GM19372 (cell line): ENCODE data around the gene MYRIP.
"Not testable (repeated sequence)": the region's sequence is repeated elsewhere in the genome, so short reads cannot be mapped to it uniquely, and the experiment has no call there.

Experiments used
- ATAC-seq: cut with Tn5 transposase; IDR thresholded peaks from one replicate; pipeline ENCODE4 v1.9.1; 2021; ENCODE audit warnings: mild to moderate bottlenecking, low read depth, moderate library complexity; ENCODE audit not compliant: unreplicated experiment

Gene MYRIP

DNA sequence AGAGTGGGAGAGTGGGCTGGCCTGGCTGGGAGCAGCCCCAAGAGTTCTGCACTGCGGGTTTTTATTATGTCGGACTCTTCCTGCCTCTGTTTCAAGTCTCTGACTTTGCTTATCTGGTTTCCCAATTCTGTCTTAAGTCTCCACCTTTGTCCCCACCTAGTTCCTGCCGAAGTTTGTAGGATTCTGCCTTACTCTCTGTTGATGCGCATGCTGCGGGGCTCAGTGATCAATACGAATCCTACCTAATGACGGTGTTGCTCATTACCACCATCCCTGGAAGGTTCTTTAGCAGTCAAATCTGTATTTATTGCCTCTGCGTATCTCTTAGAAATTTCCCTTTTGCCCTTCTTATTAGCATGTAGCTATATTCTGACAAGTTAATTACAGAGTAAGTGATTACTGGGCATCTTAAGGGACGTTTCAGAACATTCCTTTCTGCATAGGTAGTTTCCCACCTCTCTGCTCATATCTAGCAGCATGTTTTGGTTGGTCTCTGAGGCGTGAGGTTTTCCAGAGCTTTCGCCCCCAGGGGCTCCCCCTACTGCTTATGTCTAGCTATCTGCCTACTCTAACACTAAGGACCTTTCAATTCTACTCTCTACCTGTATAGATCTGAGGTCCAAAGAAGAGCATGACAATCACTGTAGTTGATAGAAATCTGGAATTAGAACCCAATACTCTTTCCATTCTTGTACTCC lies 264.1 kb downstream of the MYRIP start:
- no peak for ATAC-seq

DNA sequence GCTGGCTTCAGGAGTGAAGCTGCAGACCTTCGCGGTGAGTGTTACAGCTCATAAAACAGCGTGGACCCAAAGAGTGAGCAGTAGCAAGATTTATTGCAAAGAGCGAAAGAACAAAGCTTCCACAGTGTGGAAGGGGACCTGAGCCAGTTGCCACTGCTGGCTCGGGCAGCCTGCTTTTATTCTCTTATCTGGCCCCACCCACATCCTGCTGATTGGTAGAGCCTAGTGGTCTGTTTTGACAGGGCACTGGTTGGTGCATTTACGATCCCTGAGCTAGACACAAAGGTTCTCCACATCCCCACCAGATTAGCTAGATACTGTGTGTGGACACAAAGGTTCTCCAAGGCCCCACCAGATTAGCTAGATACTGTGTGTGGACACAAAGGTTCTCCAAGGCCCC lies 267.7 kb downstream of the MYRIP start:
- not testable (repeated sequence) for ATAC-seq

DNA sequence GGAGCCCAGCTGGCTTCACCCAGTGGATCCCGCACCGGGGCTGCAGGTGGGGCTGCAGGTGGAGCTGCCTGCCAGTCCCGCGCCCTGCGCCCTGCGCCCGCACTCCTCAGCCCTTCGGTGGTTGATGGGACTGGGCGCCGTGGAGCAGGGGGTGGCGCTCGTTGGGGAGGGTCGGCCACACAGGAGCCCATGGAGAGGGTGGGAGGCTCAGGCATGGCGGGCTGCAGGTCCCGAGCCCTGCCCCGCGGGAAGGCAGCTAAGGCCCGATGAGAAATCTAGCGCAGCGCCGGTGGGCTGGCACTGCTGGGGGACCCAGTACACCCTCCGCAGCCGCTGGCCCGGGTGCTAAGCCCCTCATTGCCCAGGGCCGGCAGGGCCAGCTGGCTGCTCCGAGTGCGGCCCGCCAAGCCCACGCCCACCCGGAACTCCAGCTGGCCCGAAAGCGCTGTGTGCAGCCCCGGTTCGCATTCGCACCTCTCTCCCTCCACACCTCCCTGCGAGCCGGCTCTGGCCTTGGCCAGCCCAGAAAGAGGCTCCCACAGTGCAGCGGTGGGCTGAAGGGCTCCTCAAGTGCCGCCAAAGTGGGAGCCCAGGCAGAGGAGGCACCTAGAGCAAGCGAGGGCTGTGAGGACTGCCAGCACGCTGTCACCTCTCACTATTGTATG lies 268.6 kb downstream of the MYRIP start:
- ATAC-seq, result not testable (repeated sequence)

DNA sequence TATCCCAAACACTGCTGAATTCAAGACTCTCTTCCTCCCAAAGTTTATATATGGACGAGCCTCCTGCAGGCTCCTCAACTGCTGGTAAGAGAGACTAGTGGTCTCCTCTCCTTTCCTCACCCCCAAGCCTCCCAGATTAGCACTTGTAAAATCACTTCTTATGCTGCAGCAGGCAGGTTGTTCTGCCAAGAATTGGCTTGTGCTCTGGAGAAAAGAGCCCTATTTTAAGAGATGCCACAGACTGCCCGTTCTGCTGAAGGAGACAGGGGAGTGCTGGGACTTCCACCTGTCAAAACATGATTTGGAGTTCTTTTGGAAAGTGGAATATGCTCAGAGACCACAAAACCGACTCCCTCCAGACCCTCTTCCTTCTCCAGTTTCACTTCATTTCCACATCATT lies 269.2 kb downstream of the MYRIP start:
- no peak for ATAC-seq

DNA sequence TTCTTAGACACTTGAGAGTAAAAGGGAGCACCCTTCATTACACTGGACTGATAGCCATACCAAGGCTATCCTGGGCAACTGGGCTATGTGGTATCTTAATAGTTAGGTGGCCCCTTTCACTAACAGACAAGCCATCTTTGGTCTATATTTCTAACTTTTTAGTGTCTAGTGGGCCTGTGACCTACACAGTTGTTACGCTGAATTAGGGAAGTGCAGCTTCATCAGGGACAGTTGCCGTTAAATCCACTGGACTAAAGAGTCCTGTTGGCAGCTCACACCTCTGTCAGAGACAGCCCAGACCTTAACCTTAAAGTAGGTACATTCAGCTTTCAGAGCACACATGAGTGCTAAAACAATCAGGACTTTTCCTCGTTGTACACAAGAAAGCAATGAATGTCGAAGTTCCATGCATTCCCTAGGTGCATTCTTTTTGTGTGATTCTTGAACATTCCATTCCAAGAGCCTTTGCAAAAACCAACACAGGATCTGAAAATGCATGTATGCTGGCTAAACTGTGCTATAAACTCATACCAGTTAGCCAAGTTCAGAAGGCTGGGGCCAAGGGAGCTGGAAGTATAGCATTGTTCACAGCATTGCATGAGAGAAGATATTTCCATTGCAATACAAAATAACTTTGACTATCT lies 269.9 kb downstream of the MYRIP start:
- no peak for ATAC-seq

DNA sequence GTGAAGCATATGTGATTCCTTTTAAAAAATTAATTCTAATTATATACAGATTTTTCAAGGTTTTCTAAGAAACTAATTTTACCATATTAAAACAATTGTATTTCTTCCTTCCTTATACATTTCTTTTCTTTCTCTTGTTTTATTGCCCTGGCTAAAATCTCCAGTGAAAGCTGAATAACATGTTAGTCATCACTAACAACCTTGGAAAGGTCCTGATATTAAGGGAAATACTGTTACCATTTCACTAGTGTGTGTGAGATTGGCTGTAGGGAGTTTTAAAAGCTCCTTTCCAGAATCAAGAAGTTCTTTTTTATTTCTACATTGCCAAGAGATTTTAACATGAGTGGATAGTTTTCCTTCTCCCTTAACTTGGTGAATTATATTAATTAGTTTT lies 270.4 kb downstream of the MYRIP start:
- ATAC-seq, result no peak

DNA sequence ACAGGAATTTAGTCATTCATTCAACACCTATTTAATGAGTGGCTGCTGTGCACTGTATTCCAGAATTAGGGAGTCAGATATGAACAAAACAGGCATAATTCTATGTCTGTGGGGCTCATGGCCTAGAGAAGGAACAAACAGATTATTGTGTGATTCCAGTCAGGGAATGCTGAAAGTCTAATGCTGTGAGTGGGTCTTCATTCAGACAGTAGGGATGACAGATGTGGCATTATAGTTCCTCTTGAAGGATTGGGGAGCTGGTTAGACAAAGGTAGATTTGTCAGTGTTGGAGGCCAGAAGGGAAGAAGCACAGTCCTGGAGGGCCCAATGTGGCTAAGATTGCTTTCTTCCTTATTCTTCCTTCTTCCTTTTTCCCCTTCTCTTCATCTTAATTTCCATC lies 273.7 kb downstream of the MYRIP start:
- no peak for ATAC-seq

DNA sequence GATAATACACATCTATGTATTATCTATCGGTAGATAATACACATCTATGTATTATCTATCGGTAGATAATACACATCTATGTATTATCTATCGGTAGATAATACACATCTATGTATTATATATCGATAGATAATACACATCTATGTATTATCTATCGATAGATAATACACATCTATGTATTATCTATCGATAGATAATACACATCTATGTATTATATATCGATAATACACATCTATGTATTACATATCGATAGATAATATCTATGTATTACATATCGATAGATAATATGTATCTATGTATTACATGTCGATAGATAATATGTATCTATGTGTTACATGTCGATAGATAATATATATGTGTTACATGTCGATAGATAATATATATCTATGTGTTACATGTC lies 275.0 kb downstream of the MYRIP start:
- not testable (repeated sequence) for ATAC-seq

DNA sequence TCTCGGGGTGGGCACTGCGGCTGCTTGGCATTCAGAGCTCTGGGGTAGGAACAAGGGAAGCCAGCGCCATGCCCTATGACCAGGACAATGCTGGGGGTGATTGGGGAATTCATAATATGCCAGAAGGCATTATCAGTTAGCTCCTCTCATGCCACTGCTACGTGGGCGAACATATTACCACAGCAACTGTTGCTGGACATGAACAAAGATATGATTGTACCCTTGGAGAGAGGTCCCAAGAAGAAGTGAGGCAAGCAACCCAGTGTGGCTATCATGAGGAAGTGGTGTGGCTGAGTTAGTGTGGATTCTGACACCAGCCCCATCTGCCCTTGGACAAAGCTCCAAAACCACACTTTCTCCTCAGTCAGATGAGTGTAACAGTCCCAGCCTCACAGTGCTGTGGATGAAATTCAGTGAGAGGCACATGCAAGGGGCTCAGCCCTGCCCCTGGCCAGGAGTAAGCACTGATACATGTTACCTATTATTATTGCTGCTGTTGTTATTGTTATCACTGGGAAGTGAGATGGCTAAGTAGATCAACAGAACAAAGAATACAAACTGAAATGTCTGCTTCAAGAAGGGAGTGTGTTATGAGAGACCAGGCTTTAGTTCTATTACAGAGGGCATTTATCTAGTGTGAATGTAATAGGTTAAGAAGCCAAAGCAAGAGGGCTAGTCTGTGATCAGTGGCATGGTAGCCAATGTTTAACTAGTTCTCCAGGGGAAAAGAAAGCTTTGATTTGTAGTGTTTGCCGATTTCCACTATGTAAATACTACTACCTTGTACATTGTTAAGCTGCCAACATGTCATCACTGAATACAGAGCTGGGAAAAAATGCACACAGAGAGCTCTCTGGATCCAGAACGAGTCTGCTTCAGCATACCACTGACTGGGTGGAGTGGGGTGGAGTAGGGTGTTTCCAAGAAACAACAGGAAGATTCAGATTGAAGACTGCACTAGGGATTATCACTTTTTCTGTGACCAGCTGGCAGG lies 277.8 kb downstream of the MYRIP start:
- no peak for ATAC-seq

DNA sequence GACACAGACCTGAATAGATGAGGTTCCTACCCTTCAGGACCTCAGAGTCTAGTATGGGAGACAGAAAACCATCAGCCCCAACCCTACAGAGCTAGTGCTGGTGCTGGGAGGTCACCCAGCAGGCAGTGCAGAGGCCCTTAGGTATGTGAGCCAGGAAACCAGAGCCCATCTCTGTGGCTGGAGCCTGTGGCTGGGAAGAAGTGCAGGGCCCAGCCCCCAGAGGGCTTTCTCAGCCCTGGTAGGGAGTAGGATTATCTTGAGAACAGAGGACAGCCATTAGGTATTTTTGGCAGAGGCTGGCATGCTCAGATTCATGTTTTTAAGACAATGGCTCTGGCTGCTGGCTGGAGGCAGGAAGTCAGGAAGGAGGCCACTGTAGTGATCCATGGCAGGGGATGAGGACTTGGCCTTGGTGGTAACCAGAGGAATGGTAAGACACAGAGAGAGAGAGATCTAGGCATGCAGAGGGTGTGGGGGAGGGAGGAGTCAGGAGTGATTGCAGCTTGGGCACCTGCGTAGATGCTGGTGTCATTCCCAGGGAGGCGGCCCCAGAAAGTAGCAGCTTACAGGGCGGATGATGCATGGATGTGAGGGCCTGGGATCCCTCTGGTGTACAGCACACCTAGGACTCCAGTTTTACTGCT lies 279.2 kb downstream of the MYRIP start:
- no peak for ATAC-seq

DNA sequence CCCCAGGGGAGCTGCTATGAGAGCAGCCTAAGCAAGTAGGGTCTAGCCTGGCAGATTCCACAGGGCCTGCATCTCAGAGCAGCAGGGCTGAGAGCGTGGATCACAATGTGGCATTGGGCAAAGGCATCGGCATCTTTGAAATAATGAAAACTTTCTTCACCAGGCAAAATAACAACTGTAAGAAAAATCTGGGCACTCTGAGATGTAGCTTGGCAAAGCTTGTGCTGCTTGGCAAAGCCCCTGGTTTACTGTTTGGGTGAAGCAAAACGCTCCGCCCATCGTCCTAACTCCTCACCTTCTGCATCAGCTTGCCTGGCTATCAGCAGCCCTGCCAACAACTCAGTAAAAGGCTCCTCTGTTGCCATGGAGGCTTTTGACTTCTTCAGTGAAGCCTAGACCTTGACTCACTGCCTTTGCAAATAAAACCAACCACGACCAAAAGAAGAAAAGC lies 287.3 kb downstream of the MYRIP start:
- ATAC-seq, result no peak

DNA sequence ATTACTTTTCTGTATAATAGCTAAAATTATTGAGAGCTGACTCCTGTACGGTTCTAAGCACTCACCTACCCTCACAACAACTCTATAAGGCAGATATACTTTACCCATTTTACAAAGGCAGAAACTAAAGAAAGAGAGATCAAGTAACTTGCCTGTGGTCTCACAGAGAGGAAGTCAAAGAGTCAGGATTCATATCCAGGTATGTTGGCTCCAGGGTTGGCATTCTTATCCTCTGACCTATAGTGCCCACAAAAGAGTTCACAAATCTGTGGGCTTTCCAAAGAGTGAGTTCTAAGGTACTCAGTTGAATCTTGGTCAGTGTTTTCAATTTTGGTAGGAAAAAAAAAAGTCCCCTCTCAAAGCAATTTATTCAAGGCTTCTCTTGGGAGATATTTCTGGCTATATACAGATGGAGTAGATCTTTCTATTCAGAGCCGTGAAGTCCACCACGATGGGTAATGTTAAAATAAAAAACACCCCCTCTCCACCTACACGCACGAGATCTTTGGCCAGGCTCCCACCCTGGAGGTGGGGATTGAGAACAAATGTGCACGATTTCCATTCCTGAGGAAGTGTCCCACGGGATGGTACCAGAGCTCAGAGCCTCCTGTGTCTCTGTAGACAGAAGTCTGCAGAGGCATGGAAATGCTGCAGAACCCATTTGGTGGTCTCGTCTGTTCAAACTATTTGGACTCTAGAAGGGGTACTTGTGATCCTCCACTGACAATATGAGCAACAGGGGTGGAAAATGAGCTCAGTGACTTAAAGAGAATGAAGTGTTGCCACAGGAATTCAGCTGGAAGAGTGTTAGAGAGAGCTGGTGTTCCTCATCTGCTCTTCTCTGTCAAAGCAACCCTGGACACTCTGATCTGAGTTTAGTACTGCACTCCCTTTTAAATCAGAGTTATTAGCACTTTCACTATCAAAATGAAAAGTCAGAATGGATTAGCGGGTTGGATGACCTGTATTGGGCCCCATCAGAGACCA lies 288.0 kb downstream of the MYRIP start:
- ATAC-seq, result no peak

DNA sequence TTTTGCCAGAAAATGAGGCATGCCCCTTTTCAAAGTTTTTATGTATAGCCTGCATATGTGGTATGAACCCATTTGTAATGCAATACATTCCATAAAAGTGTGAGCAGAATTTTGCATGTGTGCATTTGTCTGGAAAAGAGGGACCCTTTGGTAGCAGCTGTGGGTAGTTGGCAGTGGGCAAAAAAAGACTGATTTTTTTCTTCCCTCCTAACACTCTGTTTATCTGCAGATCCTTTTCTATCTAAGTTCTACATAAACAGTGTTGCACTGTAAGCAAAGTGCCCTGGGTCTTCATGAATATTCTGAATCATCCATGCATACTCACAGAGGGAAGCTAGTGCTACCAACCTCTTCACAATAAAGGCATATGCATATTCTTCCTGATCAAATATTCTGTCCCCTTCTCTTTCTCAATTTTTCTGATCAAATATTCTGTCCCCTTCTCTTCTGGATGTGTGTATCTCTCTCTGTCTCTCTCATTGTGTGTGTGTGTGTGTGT lies 288.9 kb downstream of the MYRIP start:
- ATAC-seq, result no peak

DNA sequence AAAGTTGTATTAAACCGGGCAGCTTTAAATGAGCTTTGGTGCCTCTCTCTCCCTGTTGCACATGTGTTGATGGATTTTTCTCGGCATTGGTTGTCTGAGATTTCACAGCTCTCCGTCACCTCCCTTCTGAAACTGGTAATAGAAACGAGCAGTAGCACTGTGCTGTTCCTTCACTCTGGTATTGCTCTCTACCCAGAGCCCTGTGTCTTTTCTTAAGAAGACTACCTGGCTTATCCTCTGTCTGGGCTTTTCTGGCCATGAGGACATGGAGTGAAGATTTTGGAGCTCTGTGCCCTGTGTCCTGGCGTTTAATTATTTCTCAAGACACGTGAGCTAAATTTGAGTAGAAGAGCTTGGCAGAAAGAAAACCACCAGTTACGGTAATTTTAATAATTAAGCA lies 290.5 kb downstream of the MYRIP start:
- ATAC-seq, result no peak

DNA sequence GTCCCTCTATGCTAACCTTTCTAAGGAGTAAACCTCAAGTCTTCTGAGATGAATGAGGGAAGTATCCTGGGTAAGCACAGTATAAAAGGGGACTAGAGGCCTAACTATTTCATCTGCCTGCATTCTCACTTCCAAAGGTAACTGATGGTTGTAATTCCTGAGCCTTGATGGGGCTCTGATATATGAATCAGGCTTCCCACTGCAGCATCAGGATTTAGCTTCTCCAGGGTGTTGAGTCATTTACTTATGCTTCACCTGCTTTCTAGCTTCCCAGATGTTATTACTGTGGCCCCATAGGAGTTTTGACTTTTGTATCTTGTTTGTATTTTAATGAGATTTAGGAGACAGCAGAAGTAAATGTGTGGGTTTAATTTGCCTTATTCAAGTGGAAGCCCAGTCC lies 292.8 kb downstream of the MYRIP start:
- ATAC-seq, result no peak

DNA sequence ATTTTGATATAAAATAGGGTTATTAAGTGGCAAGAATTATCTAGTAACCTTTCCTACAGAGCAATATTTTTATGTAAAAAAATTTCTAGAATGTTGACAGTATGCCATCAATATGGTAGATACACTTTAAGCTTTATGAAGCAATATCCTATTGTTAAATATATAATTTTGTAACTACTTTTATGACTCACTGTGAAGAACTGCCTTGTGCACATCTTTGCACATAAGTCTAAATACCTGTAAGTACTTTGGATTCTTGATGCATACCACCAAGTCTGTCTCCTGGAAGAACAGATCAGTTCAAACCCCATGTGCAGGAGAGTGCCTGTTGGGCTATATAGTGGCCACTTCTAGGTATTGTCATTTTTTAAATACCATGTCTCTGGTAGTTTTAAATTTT lies 294.4 kb downstream of the MYRIP start:
- no peak for ATAC-seq

DNA sequence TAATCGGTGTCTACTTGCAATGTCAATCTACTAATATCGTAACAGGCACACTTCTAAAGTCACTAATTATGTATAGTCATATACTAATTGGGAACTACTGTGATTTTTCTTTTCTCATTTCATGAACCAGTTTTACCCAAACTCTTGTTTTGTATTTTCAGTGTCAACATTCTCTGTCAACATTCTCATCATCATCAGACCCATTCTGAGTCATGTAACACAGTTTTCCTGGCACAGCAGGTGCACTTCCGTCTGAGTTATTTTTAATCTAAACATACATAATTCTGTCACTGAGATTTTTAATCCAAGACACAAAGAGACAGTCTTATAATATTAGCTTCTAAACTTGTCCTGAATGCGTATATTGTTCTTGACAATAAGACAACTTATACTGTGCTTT lies 295.0 kb downstream of the MYRIP start:
- ATAC-seq, result no peak

DNA sequence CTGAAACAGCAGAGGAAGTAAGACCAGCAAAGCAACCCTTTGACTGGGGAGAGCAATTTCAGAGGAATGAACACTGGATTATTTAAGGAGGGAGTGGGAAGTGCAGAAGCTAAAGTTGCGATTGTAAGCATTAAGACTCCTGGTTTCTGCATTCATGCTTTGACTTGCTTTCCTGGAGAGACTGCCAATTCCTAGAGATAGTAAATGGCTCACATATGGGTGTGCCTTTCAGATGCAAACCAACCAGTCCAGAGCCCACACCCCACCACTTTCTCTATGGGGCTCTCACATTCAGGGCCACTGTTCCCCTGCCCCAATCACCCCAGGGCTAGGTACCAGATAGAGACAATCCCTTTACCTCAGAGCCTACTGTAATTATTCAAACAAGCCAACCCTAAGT lies 299.2 kb downstream of the MYRIP start:
- ATAC-seq, result no peak
